Activated CD8-positive, alpha-beta memory T cell treated with anti-CD3 and anti-CD28 coated beads for 1 hour (primary cell): ENCODE data around the gene UTS2B.

Experiments
- DNase-seq, 2 donors: peaks; one replicate each; pipeline ENCODE4 v3.0.0-alpha.2; 2020; ENCODE audit warnings: low read depth in 1 of 2; ENCODE audit errors: extremely low read depth in 1 of 2

UTS2B gene, protein sequence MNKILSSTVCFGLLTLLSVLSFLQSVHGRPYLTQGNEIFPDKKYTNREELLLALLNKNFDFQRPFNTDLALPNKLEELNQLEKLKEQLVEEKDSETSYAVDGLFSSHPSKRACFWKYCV

DNA sequence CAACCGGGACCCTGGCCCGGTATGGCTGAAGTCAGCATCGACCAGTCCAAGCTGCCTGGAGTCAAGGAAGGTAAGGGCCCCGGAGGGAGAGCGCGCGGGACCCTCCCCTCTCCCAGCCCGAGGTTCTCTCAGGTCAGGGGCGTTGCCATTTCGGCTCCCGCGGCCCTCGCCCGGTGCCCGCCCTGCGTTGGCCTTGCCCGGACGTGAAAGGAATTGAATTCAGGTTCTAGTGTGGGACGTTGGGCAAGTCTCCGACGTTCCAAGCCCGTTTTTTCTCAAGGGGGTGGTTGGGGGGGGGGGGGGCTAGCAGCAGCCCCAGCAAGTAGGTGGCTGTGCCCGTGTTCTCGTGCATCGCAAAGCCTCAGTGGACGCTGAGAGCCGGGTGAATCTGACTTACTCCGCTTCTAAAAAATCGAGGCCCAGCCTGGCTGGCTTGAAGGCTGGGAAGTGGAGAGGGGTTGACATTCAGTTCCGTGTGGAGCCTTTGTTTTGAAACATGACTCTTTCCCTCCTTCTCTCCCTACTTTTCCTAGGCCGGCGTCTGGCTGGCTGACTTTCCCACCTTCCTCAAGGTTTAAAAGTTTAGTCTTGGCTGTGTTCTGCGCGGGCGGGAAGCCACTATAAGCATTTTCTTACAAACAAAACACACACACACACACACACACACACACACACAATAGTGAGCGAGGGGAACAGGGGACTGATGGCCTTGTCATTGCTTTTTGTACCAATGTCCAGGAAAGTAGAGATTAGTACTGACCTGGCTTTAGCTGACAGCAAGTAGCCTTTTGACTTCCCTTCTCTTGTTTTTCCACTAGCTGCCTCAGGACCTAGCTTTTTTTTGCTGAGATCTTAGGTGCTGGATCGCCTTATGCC, at the start of gene UTS2B:
TSS of gene UTS2B (minus strand) at position 873 of the 876 bp plus-strand sequence. CDS start 48,337 bp downstream, outside the sequence.
- no peak for DNase-seq

DNA sequence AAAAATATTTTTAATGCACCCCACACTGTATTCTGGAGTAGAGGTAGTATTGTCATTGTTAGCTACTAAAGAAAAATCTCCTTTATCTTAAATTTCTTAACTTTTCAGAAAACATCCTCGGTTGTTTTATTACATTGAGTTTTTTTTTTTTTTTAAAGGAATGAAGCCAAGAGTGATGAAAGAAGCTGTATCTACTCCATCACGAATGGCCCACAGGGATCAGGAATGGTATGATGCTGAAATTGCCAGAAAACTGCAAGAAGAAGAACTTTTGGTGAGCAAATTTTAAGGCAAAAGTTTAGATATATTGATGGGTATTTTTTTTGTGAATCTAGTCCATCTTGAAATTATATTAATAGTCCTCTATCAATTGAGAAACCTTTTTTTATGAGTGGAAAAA, 49.7 kb upstream of the UTS2B start:
- no peak for DNase-seq

DNA sequence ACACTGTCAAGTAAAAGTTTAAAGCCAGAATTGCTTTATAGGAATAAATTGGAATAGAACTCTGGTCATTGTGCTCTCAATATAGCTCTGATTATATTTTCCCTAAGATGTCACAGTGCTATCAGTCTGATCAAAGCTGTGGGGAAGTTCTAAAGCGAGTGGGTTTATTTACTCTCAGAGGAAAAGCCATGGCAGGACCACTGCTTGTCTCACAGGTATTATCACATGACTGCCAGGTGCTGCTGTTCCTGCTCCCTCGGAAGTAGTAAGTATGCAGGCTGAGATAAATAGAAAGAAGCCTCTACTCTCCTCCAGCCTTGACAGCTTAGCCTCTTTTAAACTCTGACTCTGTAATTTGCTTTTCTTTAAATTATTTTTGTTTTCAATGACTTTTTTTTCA, 49.1 kb upstream of the UTS2B start:
- no peak for DNase-seq

DNA sequence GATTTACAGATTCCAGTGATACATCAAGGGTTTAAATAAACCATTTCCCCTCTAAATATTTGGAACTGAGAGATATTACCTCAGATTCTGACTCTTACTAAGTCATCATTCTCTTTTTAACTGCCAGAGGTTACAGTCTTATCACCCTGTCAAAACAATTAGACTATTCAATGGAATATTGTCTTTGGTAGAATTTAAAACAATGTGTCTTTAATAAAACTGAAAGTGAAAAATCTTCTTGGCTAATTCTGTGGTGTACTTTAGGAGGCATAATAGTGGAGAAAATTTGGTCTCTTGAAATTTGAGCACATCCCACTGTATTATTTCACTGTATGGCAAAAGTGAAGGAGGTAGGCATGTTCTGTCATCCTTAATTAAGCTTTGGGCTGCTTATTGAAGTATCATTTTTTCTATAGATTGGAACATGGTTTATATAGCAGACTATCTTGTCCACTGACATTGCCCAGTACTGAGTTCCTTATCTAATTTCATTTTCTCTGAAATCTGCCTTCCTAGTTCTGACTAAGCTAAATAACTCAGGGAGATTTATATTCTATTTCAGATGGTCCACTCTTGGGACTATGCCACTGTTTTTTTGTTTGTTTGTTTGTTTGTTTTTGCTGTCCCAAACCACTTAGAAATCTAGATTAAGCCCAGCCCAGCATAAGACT, 48.0 kb upstream of the UTS2B start:
- DNase-seq, result no peak

DNA sequence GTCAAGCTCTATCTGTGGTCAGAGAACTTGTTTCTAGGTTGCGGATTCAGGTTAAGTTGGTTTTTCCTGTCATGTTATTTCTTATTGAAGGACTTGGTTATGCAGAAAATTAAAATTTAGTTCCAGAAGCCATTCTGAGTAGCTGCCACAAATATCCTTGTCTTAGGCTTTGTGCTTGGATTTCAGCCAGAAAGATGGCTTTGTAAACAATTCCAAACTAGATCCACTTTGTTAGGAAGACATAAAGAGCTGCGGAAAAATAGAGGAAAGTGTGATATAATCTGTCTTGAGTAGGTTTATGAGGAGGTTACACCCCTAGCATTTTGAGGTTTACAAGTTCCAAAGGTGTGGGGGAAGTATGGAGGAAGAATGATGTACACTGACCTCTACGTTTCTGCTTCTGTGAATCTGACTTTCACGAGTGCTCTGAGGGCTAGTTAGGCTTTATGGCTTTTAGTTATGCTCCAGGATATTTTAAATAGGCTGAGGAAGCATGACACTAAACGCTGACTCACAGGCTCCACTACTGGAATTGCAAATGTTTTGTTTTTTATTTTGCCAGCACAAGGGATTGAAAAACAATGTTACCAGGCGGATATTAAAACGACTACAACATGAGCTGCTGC, 46.3 kb upstream of the UTS2B start:
- no peak for DNase-seq

DNA sequence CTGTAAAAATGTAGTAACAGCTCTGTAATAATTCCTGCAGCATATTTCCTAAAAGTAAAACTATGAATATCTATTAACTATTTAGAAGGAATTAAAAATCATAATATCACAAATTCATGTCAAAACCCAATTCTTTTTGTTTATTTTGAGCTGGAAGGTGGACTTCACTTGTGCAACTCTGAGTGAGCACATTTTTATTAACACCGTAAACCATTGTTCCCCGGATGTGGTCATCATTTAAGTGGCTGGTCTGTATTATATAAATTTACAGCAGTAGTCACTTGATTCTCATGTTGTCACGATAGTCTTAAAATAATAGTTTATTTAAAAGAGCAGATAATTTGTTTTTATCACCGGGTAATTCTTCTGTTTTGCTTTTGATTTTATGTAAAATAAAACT, 43.0 kb upstream of the UTS2B start:
- no peak for DNase-seq

DNA sequence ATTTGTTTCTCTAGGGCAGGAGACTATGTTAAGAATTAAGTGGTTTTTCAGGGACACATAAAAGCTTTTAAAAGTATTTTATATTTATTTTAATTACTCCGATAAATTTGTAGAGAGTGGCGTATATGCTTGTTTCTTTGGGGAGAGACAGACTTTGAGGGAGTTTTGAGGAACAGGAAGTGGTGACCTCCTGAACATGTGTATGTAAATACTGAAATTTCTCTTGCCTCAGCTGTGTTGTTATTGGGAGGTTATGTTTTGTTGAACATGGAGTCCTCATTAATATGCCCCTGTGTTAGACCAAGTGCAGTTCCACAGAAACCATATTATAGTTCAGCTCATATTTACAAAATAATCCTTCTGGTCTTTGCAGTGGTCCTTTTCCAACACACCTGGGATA, 41.8 kb upstream of the UTS2B start:
- no peak for DNase-seq

DNA sequence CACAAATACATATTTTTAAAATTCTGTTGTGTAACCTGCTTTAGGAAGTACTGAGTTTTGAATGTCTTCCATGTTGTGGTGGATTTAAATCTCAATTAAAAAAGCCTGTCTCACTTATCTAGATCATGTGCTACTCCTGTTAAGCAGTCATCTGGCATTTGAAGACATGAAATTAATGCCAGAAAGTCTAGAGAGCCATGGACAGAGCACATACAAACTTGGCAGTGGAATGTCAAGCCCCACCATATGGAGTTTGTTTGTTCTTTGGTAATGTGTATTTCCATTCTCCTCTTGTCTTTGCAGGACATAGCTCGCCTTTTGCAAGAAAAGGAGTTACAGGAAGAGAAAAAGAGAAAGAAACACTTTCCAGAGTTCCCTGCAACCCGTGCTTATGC, 39.3 kb upstream of the UTS2B start:
- no peak for DNase-seq

DNA sequence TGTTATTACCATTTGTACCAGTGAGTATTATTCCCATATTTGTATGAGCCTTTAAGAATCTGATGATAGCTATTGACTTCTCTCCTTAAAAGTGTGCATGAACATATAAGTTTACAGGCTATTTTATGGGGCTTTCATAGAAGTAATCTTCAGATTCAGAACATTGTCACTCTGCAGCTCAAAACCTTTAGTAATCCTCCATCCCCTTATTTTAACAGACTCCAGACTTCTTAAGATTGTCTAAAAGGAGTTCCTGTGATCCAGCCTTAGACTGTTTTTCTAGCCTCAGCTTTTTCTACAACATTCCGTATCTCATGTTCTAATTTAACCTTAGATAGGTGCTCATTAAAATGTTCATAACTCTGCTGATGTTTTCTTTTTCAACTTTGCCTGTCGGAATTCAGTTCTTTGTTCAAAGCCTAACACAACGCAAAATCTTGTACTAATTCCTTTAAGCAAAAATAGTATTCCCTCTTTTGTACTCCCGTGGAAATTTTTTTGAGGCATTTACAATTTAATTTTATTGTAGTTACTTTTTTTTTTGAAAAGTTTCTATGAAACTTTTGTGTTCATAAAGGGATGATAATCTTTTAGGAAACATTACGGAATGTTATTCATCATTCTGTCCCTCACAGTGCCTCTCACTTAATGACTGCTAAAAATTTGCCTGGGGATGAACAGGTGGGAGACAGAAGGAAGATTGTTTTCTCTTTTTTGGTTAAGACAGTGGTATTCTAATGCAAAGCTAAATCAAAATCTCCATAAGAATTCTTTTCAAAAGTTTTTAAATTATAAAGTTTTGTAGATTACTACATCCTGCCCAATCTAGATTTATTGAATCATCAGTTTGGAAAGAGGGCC, 38.7 kb upstream of the UTS2B start:
- no peak for DNase-seq

DNA sequence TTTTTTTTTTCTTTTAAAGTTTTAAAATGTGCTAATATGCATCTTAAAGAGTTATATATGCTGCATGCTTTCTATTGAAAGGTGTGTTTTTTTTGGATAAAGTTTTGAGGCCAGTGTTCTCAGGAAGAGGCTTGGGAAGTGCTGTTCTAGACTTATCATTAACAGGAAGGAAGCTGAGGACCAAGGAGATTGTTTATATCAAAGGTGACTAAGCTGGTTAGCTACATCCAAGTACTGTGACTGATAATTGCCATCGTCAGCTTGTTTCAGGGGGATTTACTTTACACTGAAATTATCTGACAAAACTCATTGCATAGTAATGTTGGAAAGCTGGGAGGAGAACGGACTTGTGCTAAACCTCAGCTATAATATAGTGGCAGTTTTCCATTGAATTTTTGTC, 36.3 kb upstream of the UTS2B start:
- no peak for DNase-seq

DNA sequence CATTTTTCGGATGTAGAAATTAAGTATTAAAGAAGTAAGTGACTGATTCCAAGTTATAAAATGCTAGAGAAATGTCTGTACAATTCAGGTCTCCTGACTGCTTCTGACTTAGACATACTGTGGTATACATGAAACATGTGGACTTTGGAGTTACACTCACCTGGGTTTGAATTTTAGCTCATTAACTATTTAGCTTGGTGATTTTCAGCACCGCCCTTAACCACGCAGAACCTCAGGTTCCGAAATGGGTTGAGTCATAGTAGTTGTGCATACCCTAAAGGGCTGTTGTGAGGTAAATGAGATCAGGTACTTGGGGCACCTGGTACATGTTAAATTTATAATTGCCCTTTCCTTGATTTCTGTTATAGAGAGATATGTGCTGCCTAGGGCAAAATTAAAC, 32.9 kb upstream of the UTS2B start:
- DNase-seq, result no peak

DNA sequence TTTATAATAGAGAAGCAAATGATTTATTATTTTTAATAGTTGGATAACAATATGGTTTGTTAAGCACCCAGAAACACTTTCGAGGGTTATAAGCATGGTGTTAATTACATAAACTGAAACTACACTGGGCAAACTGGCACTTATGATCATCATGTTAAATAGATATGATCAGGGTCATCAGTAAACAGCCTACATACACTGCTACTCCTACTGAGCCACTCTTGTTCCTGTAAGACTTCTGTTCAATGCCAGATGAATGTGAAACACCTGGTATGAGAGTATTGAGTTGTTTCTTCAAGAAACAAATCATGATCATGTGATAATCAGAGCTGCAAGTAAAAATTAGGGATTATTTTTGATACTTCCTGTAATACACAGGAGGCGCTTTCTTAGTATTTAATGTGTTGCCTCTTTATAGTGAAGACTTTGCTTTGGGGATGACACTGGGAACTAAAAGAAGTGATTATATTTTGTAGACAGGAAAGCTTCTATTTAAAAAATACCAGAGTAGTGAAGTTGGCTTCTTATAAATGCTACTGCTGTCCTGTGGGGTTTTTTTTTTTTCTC, 32.3 kb upstream of the UTS2B start:
- DNase-seq, result no peak

DNA sequence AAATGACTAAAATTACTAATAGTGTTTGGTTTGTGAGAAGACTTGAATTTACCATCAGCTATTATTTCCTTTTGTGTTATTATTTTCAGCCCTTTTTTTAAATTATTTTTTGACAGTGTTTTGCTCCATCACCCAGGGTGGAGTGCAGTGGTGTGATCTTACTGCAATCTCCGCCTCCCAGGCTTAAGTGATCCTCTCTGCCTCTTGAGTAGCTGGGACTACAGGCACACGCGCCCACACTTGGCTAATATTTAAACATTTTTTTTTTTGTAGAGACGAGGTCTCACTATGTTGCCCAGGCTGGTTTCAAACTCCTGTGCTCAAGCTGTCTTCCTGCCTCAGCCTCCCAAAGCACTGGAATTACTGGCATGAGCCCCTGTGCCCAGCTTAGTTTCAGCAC, 31.7 kb upstream of the UTS2B start:
- no peak for DNase-seq

DNA sequence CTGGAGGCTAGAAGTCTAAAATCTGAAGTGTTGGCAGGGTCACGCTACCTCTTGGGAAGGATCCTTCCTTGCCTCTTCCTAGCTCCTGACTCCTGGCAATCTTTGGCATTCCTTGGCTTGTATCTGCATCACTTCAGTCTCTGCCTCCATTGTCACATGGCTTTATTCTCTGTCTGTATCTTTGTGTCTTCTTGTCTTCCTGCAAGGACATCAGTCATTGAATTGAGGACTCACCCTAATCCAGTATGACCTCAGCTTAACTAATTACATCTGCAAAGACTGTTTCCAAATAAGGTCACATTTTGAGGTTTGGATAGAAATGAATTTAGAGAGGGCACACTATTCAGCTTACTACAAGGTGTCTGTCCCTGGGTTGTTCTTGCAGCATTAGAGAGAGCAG, 31.1 kb upstream of the UTS2B start:
- DNase-seq, result no peak

DNA sequence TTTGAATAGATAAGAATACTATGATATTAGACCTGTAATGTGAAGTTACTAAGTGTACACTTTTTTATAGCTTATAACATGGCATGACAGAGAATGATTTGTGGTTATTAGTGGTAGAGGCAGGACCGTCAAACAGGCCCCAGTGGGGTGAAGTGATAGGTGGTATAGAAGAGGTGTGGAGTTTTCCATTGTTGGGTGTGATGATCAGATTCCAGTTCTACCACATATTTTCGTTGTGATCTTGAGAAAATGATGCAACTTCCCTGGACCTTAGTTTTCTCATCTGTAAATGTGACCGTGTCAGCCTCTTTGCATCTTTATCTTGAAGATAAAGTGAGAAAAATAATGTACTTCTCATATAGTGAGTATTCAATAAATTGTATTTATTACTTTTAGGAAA, 30.3 kb upstream of the UTS2B start:
- no peak for DNase-seq

DNA sequence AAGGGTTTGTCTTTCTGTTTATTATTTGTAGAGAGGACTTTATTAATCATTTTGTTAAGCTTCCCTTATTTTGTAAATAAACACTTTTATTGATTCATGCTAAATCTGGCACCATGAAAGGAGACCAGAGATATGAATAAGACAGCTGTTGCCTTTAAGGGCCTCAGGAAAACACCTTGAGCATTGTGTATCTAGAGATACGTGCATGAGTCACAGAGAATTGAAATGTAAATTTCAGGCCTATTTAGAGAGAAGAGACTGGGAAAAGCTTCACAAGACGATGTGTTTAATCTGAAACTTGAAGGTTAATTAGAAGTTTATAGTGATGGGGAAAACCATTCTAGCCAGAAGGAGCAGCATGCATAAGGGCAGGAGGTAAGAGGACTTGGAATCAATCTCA, 28.6 kb upstream of the UTS2B start:
- no peak for DNase-seq

DNA sequence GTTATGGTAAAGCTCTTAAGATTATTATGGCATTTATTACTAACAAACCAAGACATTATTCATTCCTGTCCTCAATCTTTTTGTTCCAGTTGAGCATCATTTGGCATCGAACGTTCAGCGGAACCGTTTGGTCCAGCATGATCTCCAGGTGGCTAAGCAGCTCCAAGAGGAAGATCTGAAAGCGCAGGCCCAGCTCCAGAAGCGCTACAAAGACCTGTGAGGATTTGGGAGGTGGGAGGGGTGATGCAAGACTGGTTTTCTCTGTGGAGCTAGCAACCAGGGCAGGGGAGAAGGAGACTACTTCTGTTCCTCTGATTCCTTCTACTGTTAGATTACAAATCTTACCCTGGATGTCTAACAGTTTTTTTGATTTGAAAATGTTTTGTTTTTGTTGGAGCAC, 27.6 kb upstream of the UTS2B start:
- no peak for DNase-seq

DNA sequence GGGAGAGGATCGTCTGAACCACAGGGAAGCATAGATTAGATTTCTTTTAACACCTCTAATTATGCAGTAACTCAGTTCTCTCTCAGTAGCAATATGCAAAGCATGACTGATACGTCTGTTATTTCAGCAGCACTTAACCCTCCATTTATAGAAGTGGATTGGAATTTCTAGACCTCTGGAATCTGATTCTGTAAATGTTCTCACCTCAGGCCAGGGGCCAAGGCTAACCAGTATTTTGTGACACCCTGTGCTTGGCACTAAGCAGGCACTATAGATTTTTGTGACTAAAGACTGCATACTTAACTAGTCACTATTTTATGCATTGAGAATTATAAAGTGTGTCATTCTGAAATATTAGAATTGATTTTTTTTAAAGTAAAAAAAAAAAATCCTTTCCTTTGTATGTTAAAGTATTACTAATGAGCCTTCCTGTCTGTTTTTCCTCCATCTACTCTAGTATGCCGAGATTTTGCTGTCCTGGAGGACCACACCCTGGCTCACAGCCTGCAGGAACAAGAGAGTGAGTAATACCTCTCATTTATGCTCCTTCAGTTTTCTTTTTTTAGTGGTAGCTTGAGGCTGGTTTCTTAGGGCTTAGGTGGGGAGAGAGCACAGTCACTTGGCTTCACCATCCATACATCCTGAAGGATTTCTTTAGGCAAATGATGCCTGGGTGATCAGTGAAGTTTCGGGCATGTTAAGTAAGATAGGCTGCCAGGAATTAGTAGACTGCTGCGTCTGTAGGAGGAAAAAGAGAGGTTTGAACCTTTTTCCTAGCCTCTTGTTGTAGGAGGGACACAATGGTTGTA, 26.5 kb upstream of the UTS2B start:
- DNase-seq, result no peak

DNA sequence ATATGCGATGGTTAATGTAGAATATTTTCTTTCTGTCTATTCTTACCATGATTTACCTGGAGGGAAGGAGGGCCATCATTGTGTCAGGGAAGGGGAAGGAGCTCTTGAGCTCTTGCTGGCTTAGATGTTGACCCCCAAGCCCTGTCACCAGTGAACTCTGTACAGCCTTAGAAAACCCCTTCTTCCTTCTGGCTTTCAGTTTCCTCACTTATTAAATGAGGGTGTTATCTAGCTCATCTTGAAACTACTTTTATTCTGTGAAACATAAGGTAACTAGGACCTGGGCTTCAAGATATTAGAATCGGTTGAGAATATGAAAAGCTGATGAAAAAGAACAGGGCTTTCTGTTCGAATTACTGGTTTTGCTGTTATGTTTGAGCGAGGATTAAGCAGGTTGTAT, 25.1 kb upstream of the UTS2B start:
- DNase-seq, result no peak
